GM19452 (cell line): ENCODE data around the gene KIAA2012.

Experiments
- ATAC-seq: cut with Tn5 transposase; IDR thresholded peaks from one replicate; pipeline ENCODE4 v1.9.1; 2021; ENCODE audit not compliant: unreplicated experiment

Gene KIAA2012

DNA sequence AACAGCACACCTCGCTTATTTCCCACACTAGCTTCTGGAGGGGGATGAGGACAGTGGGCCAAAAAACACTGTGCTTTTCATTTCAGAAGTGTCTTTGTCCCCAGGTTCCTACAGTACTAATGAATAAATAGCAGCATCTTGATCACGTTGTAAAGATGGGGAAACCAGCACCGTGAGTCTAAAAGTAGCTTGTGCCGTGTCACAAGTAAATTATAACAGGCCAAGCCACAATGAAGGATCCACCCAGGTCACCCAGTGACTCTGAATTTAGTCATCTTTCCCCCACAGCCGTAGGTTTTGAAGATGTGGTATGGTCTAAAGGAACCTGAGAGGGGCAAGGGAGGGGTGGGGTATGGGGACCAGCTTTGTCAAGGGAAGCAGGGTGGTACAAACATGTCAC is 30.6 kb upstream of the KIAA2012 start:
- ATAC-seq, result no peak

DNA sequence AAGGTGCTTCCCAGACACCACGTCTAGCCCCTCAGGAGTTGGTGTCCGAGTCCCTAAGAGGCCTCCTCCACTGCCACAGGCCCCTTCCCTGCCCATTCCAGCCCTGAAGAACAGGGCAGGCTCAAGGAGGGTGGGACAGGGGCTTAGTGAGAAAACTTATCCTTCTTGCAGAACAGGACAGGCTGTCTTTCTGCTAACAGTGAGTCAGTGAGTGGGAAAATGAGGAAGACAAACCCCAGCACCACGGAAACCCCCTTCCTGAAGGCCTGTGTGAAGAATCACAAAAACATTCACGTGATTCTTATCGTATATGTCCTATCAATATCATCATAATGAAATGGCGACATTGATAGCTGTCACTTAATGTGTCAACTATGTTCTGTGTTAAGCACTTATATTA is 29.6 kb upstream of the KIAA2012 start:
- no peak for ATAC-seq

DNA sequence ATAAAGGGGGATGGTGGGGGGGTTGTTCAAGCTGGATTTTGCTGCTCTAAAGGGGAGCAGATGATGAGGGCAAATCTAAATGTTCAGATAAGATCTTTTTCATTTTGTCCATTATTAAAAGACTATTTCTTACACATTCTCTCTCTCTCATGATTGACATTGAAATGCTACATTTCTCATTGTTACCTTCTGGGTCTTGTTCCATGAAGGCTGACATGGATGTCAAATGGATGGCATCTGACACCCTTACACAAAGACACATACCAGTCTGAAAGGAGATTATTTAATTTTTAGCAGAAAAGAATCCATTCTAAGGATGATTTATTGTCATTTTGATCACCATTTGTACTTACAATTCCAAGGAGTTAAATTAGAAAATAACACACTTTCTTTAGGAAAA is 28.3 kb upstream of the KIAA2012 start:
- ATAC-seq, result no peak

DNA sequence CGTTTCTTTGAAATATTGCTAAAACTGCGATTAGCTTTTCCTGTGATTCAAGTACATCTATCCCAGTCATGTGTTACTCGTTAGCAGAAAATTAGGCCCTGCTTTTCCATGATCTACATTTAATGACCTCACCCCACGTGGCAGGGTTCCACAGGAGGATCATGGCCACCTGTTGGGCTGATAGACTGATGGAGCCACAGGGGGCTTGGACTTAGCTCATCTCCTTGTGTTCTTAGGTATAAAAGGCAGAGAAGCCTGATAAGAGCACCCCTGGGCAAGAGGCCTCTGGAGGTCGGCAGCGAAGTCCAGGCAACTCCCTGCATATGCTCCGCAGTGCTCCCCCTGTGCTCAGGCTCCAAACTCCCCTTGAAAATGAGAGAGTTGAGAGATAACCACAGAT is 26.5 kb upstream of the KIAA2012 start:
- ATAC-seq, result no peak

DNA sequence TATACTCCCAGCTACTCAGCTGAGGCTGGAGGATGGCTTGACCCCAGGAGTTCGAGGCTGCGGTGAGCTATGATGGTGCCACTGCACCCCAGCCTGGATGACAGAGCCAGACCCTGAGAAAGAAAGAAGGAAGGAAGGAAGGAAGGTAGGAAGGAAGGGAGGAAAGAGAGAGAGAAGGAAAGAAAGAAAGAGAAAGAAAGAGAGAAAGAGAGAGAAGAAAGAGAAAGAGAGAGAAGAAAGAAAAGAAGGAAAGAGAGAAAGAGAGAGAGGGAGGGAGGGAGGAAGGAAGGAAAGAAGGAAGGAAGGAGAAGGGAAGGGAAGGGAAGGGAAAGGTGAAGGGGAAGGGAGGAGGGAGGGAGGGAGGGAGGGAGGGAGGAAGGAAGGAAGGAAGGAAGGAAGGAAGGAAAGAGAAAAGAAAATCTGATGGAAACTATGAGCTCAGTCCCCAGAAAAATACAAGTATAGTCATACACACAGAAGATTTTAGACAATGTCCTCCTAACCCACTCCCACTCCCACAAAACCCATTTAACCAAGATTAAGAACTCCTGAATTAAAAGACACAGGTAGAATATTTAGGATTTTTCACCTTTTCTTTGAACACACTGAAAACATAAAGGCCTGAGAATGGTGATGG is 23.8 kb upstream of the KIAA2012 start:
- no peak for ATAC-seq

DNA sequence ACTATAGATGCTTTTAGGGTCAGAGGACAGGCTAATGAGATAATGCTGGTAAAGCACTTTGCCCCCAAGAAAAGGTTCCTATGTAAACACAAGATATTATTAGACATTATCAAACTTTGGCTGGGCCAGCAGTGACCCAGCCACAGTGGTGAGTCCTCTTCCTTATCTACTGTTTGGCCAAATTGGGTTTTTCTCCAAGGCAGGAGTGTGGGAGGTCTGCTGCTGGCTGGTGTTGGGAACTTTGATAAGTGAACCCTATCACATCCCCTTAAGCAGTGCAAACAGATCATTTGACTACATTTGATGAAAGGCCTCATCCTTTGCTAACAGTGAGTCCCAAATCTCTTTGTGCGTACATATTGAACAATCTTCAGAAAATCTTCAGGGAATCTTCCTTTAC is 23.2 kb upstream of the KIAA2012 start:
- no peak for ATAC-seq

DNA sequence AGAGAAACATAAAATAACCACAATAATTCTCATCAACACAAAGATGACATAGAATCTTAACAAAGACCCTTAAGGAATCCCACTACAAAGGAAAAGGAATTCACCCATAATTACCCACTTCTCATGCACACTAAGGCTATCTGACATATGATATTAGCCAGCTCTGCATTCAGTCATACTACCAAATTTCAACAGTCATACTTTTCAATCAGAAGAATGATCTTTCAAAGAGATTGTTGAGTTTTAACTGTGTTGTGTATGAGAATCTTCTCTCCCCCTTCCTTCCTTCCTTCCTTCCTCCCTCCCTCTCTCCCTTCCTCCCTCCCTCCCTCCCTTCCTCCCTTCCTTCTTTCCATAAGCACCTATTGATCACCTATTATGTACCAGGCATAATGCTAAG is 22.4 kb upstream of the KIAA2012 start:
- no peak for ATAC-seq

DNA sequence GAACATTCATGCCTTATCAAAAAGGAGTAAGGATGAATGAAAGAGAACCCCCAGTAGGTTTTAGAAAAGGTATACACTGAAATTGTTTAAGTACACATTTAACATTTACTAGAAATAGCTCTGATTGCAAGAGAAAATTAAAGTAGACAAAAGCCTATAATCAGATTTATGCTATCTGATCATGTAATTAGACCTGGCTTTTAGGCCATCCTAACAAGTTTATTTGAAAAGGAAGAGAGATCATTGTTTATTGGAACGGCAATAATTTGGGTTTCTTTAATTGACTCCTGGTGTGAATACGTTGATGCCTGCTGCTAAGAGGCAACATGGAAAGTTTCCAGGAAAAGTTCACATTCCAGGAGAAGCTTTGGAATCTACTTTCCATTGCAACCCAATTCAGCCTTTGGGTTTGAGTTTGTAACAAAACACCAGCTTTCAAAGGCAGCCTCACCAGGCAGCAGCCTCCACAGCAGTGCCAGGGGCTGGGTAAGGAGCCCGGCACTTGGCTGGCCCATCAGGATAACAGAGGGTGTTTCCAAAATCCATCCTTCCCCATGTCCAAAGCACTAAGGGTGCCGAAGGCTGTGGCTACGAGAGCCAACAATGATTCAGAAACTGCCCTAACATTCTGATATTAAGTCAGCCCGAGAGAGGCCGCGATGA is 21.4 kb upstream of the KIAA2012 start:
- ATAC-seq, result no peak

DNA sequence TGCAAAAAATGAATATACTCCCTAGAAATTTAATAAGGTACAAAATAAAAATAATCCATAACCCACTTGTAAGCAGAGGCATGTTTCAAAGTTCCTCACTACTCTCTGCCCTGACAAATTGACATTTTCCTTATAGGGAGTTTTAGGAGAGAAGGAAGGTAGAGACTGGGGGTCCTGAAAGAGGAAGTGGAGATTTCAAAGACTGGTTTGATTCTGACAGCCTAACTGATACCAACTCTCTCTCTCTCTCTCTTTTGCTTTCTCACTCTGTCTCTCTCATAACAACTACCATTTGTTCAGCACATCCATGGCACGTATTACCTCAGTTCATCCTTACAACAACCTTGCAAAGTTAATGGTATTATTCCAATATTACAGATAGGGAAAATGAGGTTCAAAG is 20.8 kb upstream of the KIAA2012 start:
- no peak for ATAC-seq

DNA sequence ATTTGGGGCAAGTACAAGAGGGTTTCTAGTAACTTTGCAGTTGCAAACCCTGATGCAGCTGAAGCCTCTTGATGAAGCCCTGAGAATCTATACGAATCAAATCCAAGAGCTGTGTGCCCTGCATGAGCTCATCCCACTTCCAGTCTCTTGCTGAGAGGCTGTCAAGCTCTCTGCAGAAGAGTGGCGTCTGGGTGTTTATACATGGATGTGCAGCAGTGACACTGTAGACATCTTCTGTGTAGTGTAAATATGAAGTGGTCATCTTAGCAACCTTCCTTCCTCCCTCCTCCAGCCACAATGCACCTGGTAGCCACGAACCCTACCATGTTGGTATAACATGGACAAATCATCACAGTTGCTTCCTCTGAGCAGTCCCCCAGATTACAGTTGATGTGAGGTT is 18.4 kb upstream of the KIAA2012 start:
- no peak for ATAC-seq

DNA sequence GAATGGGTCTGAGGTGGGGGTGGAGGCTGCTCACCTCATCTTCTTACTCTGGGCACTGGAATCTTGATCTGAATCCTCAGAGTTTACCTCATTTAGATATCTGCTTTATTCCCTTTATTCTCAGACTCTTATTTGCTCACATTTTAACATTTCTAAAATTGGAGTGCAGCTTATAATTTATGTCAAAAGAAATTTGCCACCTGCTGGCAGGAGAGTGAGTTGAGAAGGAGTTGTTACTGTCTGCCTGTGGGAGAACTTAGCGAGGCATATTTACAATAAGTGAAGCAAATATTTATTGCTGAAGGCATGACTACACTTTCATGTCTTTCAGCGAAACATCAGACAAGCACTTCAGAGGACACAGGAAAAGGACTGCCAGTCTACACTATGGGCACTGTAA is 16.4 kb upstream of the KIAA2012 start:
- no peak for ATAC-seq

DNA sequence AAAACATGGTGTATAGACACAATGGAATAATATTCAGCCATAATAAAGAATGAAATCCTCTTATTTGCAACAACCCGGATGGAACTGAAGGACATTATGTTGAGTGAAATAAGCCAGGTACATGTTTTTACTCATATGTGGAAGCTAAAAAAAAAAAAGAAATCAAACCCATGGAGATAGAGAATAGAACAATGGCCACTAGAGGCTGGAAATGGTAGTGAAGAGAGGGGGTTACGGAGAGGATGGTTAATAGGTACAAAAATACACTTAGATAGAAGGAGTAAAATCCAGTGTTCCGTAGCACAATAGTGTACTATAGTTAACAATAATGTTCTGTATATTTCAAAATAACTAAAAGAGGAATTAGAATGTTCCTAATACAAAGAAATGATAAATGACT is 12.8 kb upstream of the KIAA2012 start:
- no peak for ATAC-seq

DNA sequence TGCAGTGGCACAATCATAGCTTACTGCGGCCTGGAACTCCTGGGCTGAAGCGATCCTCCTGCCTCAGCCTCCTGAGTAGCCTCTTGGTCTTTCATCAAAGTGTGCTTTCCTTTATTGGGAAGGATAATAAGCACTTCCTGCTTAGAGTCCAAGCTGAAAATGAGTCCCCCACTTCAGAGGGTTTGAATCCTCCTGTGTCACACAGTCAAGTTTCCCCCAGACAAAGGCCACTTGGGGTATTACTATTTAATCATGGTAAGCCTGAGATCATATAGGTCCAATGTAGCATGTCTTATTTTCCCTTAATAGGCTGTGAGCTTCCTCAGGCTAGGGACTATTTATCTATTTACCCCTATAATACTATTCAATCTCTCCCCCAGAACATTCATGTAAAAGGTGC is 11.4 kb upstream of the KIAA2012 start:
- no peak for ATAC-seq

DNA sequence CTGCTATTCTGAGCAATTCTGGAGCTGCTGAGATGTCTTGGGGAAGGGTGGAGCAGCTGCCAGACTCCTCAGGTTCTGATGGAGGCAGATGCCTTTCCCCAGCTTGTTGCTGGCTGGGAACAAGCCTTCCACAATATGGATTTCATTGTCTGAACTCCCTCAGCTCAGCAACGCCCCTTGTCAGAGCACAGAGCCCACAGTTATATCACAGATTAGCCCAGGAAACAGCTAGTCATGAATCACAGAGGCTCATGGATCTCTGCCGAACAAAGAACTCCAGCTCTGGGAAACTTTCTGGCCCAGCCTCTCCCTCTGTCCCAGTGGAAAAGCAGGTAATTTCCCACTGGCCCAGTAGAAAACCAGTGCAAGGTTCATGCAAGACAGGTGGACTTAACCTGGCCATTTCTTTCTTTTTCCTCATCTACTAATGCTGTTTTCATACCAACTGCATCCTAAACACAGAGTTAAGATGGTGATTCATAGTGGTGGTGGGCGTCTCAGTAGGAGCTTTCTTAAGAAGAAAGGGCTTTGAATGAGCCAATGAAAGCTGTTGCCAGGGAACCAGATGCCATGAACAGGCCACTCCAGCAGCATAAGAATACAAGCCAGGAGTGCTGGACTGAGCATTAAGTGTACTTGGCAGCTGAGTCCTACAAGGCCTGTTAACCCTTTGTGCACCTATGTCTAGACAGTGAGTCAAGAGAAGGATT is 8.7 kb upstream of the KIAA2012 start:
- no peak for ATAC-seq

DNA sequence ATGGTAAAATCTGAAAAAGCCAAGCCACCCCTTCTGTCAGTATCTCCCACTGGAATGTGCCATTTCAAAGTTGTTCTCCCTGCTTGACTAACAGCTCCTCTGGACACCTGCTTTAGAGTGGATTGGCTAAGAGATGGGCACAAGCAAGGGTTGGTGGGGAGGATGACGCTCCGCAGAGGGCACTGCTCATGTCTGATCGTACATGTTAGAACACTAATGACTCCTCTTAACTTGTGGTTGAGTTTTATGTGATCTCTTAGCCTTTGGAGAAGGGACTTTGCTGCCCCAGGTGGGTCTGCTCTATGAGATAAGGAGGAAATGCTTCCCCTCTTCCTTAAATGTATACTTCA is 8.2 kb upstream of the KIAA2012 start:
- no peak for ATAC-seq

DNA sequence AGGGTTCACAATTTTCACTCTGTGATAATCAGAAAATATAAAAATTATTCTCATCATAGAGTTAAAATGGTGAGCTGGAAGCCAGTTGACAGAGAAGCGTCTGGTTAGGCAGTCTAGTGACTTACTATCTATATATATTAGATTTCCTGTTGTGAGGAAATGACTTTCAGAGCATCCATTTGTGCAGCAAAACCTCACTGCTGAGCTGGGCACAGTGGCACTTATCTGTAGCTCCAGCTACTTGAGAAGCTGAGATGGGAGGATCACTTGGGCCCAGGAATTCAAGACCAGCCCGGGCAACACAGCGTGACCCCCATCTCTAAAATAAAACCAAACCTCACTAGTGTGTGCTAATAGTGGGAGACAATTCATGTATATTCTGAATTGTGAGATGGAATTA is 7.2 kb upstream of the KIAA2012 start:
- ATAC-seq, result no peak

DNA sequence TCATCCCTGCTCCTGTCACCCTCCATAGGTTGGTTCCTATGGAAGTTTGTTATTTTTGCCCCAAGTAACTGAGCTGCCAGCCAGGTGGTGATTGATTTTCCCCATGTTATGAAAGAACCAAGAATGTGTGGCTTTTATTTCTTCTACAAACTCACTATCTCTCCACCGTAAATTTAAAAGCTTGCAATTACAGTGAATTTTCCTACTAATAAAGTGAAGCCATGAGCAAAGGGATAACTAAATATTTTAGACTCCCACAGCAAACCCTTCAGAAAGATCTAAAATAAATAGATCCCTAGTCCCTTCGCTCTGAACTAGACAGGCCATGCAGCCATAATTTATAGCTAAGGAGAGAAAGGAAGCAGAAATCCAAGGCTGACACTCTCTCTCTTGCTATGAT is 6.2 kb upstream of the KIAA2012 start:
- ATAC-seq, result no peak

DNA sequence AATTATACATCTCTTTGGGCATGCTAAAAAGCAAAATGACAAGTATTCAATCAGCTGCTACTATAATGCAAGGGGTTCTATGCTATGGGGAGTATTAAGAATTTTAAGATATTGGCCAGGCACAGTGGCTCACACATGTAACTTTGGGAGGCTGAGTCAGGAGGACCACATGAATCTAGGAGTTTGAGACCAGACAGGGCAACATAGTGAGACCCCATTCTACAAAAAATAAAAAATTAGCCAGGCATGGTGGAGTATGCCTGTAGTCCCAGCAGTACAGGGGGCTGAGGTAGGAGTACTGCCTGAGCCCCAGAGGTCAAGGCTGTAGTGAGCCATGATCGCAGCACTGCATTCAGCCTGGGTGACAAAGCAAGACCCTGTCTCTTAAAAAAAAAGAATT is 5.5 kb upstream of the KIAA2012 start:
- ATAC-seq, result no peak

DNA sequence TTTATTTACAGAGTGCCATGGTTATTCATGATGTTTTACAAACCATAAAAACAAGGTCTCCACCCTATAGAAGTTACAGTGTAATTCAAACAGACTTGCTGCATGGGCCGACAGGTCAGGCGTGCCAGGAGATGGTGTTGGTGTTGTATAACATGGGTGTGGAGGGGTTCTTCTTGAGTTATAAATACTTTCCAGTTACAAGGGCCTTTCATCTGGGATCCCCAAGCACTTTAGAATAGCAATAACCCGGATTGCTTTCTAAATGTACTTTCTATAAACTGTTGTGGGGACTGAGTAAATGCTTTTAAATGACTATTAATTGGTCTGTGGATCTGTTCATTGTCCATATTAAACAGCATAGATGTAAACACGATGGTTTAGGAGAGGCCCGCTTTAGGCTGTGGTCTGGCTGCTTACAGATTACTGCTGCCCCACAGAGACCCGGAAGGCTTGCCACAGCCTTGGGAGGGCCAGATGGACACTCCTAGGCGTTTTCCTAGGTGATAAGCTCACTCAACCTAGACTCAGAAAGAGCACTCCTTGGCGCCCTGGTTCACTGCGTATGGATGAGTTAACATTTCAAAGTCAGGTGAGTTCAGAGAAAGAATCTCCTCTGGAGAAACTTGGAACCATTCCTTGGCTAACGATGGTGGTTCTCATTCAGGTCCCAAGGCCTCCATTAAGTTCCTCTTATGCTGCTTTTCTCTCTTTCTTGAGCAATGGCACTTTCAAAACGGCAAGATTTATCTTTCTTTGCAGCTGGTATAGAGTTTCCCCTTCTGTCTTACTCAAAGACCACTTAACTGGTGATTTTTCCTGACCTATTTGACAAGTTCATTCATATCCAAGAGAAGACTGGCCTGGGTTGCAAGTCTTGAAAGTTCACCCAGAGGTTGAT is 3.6 kb upstream of the KIAA2012 start:
- no peak for ATAC-seq

DNA sequence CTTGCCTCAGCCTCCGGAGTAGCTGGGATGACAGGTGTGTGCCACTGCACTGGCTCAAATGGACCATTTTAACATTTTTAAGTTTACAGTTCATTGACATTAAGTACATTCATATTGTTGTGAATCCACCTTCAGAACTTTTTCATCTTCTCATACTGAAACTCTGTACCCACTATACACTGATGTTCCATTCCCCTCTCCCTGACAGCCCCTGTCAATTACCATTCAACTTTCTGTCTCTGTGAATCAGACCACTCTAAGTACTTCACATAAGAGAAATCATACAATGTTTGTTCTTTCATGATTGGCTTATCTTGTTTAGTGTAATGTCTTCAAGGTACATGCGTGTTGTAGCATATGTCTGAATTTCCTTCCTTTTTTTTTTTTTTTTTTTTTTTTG is 1.9 kb upstream of the KIAA2012 start:
- no peak for ATAC-seq

DNA sequence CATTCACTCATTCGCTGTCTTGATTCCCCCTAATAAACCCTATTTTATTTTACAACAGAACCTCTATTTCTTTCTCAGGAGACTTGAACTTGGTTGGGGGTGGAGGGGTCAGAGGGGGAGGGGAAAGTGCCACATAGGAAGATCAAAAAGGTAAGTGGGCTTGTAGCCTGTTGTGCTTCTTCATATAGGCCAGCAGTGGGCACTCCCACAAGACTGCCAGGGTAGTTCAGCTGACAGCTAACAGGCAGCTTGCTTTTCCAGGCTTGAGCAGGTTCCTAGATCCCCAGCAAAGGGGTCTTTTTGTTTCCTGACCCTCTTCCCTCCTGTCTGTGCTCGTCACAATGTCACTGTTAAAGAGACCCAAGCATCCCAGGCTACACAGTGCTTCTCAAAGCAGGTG is 829 bp upstream of the KIAA2012 start:
- no peak for ATAC-seq

DNA sequence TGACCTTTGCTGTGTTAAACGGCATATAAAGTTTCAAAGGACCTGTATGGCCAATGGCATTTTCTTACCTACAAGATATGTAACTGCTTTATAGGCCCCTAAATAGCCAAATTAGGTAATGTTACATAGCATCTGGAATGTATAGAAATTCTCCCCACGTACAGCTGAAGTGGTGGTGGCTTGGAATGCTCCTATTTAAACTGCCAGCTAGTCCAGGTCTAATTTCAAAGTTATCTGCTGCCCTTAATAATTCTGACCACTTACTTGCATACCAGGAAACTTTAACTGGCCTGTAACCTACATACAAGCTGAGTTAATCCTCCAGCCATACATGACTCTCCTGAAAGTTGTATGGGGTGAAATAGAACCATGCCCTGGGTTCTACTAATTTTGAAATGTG is 1.3 kb downstream of the KIAA2012 start:
- ATAC-seq, result no peak
